Choroid plexus epithelial cell (primary cell): Measurements from ENCODE around the gene GNB5.
A peak's percentile ranks its signal among the peaks of the same experiment; 100 is the strongest.

ENCODE experiments used
- DNase-seq: peaks from one replicate; pipeline ENCODE4 v3.0.0-alpha.2; 2010; ENCODE audit warnings: low read depth
- H3K4me3 ChIP-seq: 2 replicates; pipeline ENCODE4 v1.5.1; 2011; ENCODE audit warnings: low read depth, mild to moderate bottlenecking, control low read depth, low read length, moderate library complexity
- CTCF ChIP-seq: conservative IDR thresholded peaks from 2 replicates; pipeline ENCODE4 v1.5.1; 2011; ENCODE audit warnings: low read depth, mild to moderate bottlenecking, control low read depth, inconsistent platforms, low read length, moderate library complexity

The GNB5 gene

GRCh38 chr15:52208306-52208946 is 17.2 kb upstream of the GNB5 start:
- no peak overlapping the region for H3K4me3 ChIP-seq
- TF ChIP-seq CTCF = peak; percentile 93
- peak; percentile 85 for DNase-seq

- H3K4me3 ChIP-seq = no peak overlapping the region
- no peak for TF ChIP-seq CTCF
- DNase-seq = no peak
These were observed 16.0 kb upstream of the GNB5 start for GRCh38 chr15:52207191-52207590.

- H3K4me3 ChIP-seq = no peak overlapping the region
- no peak for TF ChIP-seq CTCF
- no peak for DNase-seq
These were observed 15.3 kb upstream of the GNB5 start for GRCh38 chr15:52206446-52206845.

GRCh38 chr15:52204657-52205056 is 13.5 kb upstream of the GNB5 start:
- no peak for TF ChIP-seq CTCF
- H3K4me3 ChIP-seq = no peak overlapping the region
- DNase-seq = no peak

GRCh38 chr15:52200831-52201365 is 9.7 kb upstream of the GNB5 start:
- no peak overlapping the region for H3K4me3 ChIP-seq
- no peak for TF ChIP-seq CTCF
- DNase-seq = no peak

GRCh38 chr15:52199271-52199670 is 8.1 kb upstream of the GNB5 start:
- TF ChIP-seq CTCF = no peak
- DNase-seq = no peak
- no peak overlapping the region for H3K4me3 ChIP-seq

- TF ChIP-seq CTCF = no peak
- no peak for DNase-seq
- no peak overlapping the region for H3K4me3 ChIP-seq
These were observed 5.7 kb upstream of the GNB5 start for GRCh38 chr15:52196891-52197290.
